Measurements from ENCODE around the gene RTKN.

The RTKN gene

DNA sequence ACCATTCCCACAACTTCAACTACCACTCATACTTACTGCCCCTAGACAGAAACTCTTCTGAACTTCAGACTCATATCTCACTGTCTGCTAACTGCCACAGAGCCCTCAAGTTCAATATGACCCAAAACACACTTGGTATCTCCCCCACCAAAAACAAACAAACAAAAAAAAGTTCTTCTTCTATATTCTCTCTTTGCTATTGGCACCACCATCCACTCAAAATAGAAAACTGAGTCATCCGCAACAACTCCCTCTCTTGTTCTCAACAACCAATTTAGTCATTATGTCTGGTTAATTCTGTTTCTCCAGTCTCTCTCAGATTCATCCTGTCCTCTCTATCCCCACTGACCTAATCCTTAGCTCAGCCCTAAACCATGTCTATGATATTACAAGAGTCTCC is 54.4 kb downstream of the RTKN start:
- Mint-ChIP-seq H3K36me3 (ENCODE audit: insufficient read depth) (peaks cover 9% of the 10 kb centered on the region), H3K27me3 (no peaks in the 10 kb centered on the region), H3K27ac (no peak overlapping the region), H3K4me1 (ENCODE audit: low read depth in 2 of 2) (peaks cover 2 to 10% of the 10 kb centered on the region in 2 donors), H3K9me3 (no peaks in the 10 kb centered on the region), H3K4me3 (no peak overlapping the region)
- DNase-seq, result no peak
- ATAC-seq (replicated peaks), result no peak

DNA sequence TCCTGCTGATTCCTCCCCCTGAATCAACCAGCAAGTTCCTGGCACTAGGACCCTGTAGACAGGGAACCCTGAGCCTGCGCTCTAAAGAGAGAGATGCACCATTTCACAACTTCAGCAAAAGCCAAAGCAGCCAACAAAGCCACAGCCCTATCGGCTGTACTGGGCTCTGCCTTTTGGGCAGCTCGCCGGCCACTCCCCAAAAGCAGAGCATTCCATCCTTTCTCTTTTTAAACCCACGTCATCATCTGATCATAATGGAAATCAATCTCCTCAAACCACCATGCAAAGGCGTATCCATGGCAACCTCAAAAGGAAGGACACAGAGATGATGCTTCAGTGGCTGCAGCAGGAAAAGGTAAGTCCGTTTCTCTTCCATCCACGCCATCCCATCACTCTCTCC is 56.3 kb downstream of the RTKN start:
- no peak overlapping the region for H3K27ac Mint-ChIP-seq
- H3K4me1 Mint-ChIP-seq (ENCODE audit: low read depth in 2 of 2), result peaks cover 15 to 23% of the 10 kb centered on the region in 2 donors
- H3K27me3 Mint-ChIP-seq, result no peaks in the 10 kb centered on the region
- DNase-seq (no peak), ATAC-seq (replicated peaks) (no peak)
- no peak overlapping the region for H3K4me3 Mint-ChIP-seq
- H3K36me3 Mint-ChIP-seq (ENCODE audit: insufficient read depth), result peaks cover 6% of the 10 kb centered on the region
- no peaks in the 10 kb centered on the region for H3K9me3 Mint-ChIP-seq

DNA sequence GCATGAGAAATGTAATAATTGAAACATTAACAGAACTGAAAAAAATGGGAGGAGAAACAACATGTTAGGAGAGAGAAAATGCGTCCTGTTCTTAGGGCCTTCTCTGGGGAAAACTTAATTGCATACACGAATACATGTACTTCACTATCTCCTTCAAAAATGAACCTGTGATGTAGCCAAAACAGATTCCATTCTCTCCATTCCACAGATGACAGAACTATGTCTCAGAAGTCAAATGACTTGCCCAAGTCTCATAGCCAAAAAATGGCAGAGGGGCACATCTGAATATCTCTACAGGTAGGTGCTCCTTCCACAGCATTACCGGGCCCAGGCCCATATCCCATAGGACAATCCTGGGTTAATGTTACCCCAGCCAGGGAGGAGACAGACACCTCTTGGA is 57.7 kb downstream of the RTKN start:
- no peaks in the 10 kb centered on the region for H3K9me3 Mint-ChIP-seq
- no peaks in the 10 kb centered on the region for H3K27me3 Mint-ChIP-seq
- no peak overlapping the region for H3K27ac Mint-ChIP-seq
- peaks cover 26 to 33% of the 10 kb centered on the region in 2 donors for H3K4me1 Mint-ChIP-seq (ENCODE audit: low read depth in 2 of 2)
- no peak overlapping the region for H3K4me3 Mint-ChIP-seq
- peaks cover 6% of the 10 kb centered on the region for H3K36me3 Mint-ChIP-seq (ENCODE audit: insufficient read depth)
- ATAC-seq (replicated peaks) (no peak), DNase-seq (no peak)

DNA sequence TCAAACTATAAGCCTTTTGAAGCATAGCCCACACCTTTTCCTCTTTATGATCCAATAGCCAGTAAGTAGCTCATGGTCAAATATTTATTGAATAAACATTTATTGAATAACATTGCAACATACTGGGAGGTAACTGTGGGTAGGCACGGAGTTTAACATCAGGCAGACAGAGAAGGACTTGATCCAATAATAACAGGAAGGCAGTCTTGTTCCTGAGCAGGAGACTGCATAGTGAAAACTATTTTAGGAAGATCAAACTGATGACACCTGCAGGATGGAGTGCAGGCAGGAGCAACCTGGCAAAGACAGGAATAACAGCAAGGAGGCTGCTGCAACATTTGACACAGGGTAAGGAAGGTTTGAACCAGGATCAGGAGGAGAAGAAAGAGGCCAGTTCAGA is 58.5 kb downstream of the RTKN start:
- ATAC-seq (replicated peaks) (no peak), DNase-seq (no peak)
- no peak overlapping the region for H3K4me3 Mint-ChIP-seq
- no peak overlapping the region for H3K27ac Mint-ChIP-seq
- H3K27me3 Mint-ChIP-seq, result no peaks in the 10 kb centered on the region
- H3K4me1 Mint-ChIP-seq (ENCODE audit: low read depth in 2 of 2), result peaks cover 32 to 40% of the 10 kb centered on the region in 2 donors
- peaks cover 12% of the 10 kb centered on the region for H3K36me3 Mint-ChIP-seq (ENCODE audit: insufficient read depth)
- no peaks in the 10 kb centered on the region for H3K9me3 Mint-ChIP-seq

DNA sequence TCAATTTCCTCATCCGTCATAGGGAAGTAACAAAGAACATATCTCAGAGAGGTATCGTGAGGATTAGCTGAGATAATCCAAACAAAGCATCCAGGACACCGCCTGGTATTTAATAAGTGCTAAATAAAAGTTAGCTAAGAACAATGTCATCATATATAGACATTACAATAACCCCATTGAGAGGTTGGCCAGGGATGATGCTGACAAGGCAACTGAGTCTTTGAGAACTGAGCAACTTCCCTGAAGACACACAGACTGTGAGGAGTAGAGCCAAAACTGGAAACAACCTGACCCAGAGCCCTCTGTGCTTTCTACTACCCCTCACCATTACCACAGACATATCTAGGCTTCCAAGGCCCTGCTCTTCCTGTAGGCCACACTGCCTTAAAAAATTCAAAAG is 60.0 kb downstream of the RTKN start:
- no peak for ATAC-seq (replicated peaks)
- peak overlapping the region; percentile 9 to 56 for H3K4me3 Mint-ChIP-seq

DNA sequence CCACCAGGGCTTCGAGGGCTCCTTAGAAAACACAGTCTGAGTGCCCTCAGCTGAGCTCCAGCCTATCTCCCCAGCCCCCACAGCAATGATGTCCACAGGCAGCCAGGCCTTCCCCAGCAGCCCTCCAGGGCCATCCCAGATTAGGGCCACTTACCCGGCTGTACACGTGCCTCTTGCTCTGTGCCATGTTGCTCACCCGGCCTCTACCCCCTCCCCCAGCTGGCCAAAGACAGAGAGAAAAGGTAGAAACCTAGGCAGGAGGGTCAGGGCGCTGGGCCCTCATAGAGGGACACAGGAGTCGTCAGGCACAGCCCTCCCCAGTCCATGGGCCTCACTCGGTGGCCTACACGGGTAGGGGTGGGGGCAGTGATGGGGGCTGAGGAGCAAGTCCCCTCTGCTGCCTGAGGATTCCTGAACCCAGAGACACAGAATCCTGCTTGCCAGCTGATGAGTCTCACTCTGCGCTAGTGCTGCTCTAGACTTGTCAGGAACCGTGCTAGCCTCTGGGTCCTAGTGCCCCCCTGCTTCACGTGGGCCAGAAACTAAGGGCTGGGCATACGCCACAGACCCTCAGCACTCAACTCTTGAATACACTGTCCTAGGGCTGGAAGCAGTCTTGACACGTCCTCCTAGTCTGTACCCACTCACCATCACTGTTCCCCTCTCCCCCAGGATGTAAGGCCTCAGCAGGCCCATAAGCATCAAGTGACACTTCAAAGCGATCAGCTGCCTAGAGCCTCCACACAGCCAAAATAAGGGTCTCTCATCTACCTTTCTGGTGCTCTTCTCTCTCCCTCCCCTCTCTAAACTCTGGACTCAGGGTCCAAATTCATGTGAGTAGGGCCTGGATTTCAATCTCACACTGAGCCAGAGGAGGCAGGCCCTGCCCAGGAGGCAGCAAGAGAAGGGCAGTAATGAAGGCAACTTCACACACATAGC is 61.6 kb downstream of the RTKN start, which contains the start of gene DCTN1:
Gene DCTN1 (minus strand): TSS at position 461 of the 939 bp plus-strand sequence. CDS start 274 bp downstream, at position 187.
- DNase-seq (peak in 1 of 3 experiments; percentile 10), ATAC-seq (replicated peaks) (peak; percentile 63)
- H3K27me3 Mint-ChIP-seq, result no peaks in the 10 kb centered on the region
- H3K4me1 Mint-ChIP-seq (ENCODE audit: low read depth in 2 of 2), result peaks cover 40 to 42% of the 10 kb centered on the region in 2 donors
- peaks cover 12% of the 10 kb centered on the region for H3K36me3 Mint-ChIP-seq (ENCODE audit: insufficient read depth)
- H3K27ac Mint-ChIP-seq, result peak within 1 kb of the TSS; percentile 30 to 87
- no peaks in the 10 kb centered on the region for H3K9me3 Mint-ChIP-seq
- peak within 1 kb of the TSS; percentile 68 to 70 for H3K4me3 Mint-ChIP-seq

More for the DNA sequence above, 60.0 kb downstream of the RTKN start:
- no peak for DNase-seq
- Mint-ChIP-seq H3K27ac (peak overlapping the region; percentile 62 to 87), H3K27me3 (no peaks in the 10 kb centered on the region), H3K4me1 (ENCODE audit: low read depth in 2 of 2) (peaks cover 39 to 40% of the 10 kb centered on the region in 2 donors), H3K36me3 (ENCODE audit: insufficient read depth) (peaks cover 12% of the 10 kb centered on the region), H3K9me3 (no peaks in the 10 kb centered on the region)

DNA sequence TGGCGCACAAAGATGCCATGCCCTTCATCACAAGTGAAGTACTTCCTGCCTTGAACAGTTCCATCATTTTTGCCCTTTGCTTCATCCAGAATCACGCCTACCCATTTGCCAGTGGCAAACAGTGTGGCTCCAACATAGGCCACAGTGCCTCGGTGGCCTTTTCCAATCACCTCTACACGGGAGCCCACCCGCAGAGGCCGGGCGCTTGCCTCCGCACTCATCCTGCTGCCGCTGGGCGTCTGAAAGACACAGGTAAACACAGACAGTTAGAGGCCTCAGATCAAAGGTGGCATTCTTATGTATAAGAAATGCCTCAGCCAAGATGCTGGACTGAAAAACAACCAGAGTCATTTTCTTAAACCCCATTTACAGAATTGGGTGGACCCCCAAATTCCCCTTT is 63.7 kb downstream of the RTKN start:
- peaks cover 10% of the 10 kb centered on the region for H3K36me3 Mint-ChIP-seq (ENCODE audit: insufficient read depth)
- H3K27ac Mint-ChIP-seq, result no peak overlapping the region
- H3K4me3 Mint-ChIP-seq, result no peak overlapping the region
- no peaks in the 10 kb centered on the region for H3K9me3 Mint-ChIP-seq
- H3K4me1 Mint-ChIP-seq (ENCODE audit: low read depth in 2 of 2), result peaks cover 34 to 46% of the 10 kb centered on the region in 2 donors
- DNase-seq, result no peak
- H3K27me3 Mint-ChIP-seq, result no peaks in the 10 kb centered on the region
- ATAC-seq (replicated peaks), result no peak

DNA sequence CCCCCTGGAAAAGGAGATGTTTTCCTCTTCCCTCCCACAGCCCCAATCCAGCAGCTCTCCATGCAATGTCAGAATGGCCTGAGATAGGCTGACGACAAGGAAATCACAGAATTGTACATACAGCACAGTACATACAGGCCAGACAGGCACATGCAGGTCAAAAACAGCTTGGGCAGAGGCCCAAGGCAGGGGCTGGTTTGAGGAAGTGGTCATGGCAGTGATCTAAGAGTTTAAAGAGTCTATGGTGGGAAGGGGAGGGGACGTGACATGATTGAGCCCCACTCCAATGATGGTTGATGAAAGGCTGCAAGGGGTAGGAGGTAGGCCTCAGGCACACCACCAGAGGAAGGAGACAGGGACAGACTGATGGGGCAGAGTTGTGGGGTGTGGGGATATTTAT is 65.9 kb downstream of the RTKN start:
- no peak overlapping the region for H3K4me3 Mint-ChIP-seq
- H3K27me3 Mint-ChIP-seq, result no peaks in the 10 kb centered on the region
- ATAC-seq (replicated peaks) (no peak), DNase-seq (no peak)
- H3K27ac Mint-ChIP-seq, result peak overlapping the region; percentile 41 to 84
- H3K4me1 Mint-ChIP-seq (ENCODE audit: low read depth in 2 of 2), result peaks cover 26 to 35% of the 10 kb centered on the region in 2 donors
- H3K9me3 Mint-ChIP-seq, result no peaks in the 10 kb centered on the region
- H3K36me3 Mint-ChIP-seq (ENCODE audit: insufficient read depth), result peaks cover 12% of the 10 kb centered on the region

Data from effector memory CD8-positive, alpha-beta T cell (primary cell).